HCT116 (cell line): ENCODE measurements around the gene SLC30A4. TPM values are rescaled to one million over a fixed set of nuclear protein-coding genes. Genes with fewer than 3 reads are reported as not detected.

ENCODE experiments used
- ATAC-seq: fragments of 200-7000 bp; cut with Tn5 transposase; 2 replicates; pipeline ENCODE4 v1.9.1; 2020; ENCODE audit warnings: mild to moderate bottlenecking, moderate library complexity
- BruUV-seq: library from RNA; stranded (reverse); fragments of 400-500 nt; replicated peaks from 2 replicates; lab custom pipeline; 2021; lab: Mats Ljungman, UMichigan
- CTCF ChIA-PET: fragments of 300-600 bp; sonication (Branson Sonifier 250); formaldehyde crosslinking; loops from one replicate; lab custom pipeline; 2021; ENCODE audit warnings: antibody characterized with exemption; lab: Charles Lee
- POLR2A ChIA-PET: fragments of 300-600, 350-600 bp; sonication (Branson Sonifier 250); formaldehyde crosslinking; loops from one replicate; lab custom pipeline; 2021; ENCODE audit warnings: antibody characterized with exemption; lab: Charles Lee
- RAD21 ChIA-PET, 2 experiments: fragments of 300-600 bp; sonication (Branson Sonifier 250); formaldehyde crosslinking; loops; one replicate each; lab custom pipeline; 2023; ENCODE audit warnings: low total read pairs in 2 of 2; ENCODE audit not compliant: uncharacterized antibody in 2 of 2, unreplicated experiment in 2 of 2, low non-redundant PET in 1 of 2; lab: Charles Lee
- DNase-seq: peaks from one replicate; pipeline ENCODE4 v3.0.0-alpha.2; 2010; ENCODE audit warnings: low read depth, low spot score
- H2AFZ ChIP-seq: fragments of 200-600 bp; shearing (Covaris generic), sonication (generic); 2 replicates; pipeline ENCODE4 v1.6.1; 2017; ENCODE audit warnings: low read depth, mixed run types, mixed read lengths, antibody characterized with exemption, low read length; ENCODE audit not compliant: poor library complexity, severe bottlenecking
- H3K27ac ChIP-seq: 2 replicates; pipeline ENCODE4 v1.5.1; 2012; ENCODE audit warnings: low read depth, low read length
- H3K27me3 ChIP-seq: fragments of 200-600 bp; sonication (generic); 2 replicates; pipeline ENCODE4 v1.6.1; 2016; ENCODE audit warnings: mixed run types, low read length, mixed read lengths; ENCODE audit not compliant: insufficient read depth
- H3K36me3 ChIP-seq, 2 experiments: fragments of 200-500 bp in 1 of 2; fragments of 200-600 bp in 1 of 2; sonication (Bioruptor generic) in 1 of 2; sonication (generic) in 1 of 2; 2 replicates each; pipeline versions ENCODE4 v1.5.1 to v1.6.1; 2014 to 2016; ENCODE audit warnings: low read length in 2 of 2, inconsistent platforms in 1 of 2, mixed read lengths in 1 of 2, mixed run types in 1 of 2; ENCODE audit not compliant: insufficient read depth in 2 of 2, control insufficient read depth in 1 of 2
- H3K4me1 ChIP-seq, 2 experiments: fragments of 200-600 bp in 1 of 2; sonication (generic) in 1 of 2; 2 replicates each; pipeline versions ENCODE4 v1.5.1 to v1.6.1; 2012 to 2017; ENCODE audit warnings: low read length in 2 of 2, inconsistent platforms in 1 of 2, mild to moderate bottlenecking in 1 of 2, mixed read lengths in 1 of 2, mixed run types in 1 of 2, moderate library complexity in 1 of 2; ENCODE audit not compliant: insufficient read depth in 2 of 2, control insufficient read depth in 1 of 2
- H3K4me2 ChIP-seq: fragments of 200-600 bp; sonication (generic); 2 replicates; pipeline ENCODE4 v1.6.1; 2017; ENCODE audit warnings: mixed run types, low read length, mixed read lengths
- H3K4me3 ChIP-seq, 2 experiments: fragments of 200-600 bp in 1 of 2; sonication (generic) in 1 of 2; replicated peaks in 1 of 2; 2 replicates each; pipeline ENCODE4 v1.5.1; 2011 to 2016; ENCODE audit warnings: low read length in 2 of 2, control low read depth in 1 of 2, low read depth in 1 of 2, mild to moderate bottlenecking in 1 of 2, mixed read lengths in 1 of 2, mixed run types in 1 of 2
- H3K79me2 ChIP-seq: fragments of 200-600 bp; sonication (generic); 2 replicates; pipeline ENCODE4 v1.6.1; 2017; ENCODE audit warnings: mild to moderate bottlenecking, mixed run types, low read length, moderate library complexity, mixed read lengths; ENCODE audit not compliant: insufficient read depth
- H3K9ac ChIP-seq: fragments of 200-600 bp; sonication (generic); 2 replicates; pipeline ENCODE4 v1.6.1; 2016; ENCODE audit warnings: low read length, mixed read lengths
- H3K9me2 ChIP-seq: fragments of 200-600 bp; sonication (generic), shearing (Covaris generic); 2 replicates; pipeline ENCODE4 v1.6.1; 2017; ENCODE audit warnings: mixed run types, mild to moderate bottlenecking, moderate library complexity; ENCODE audit not compliant: insufficient read depth
- H3K9me3 ChIP-seq, 2 experiments: fragments of 200-500 bp in 1 of 2; fragments of 200-600 bp in 1 of 2; sonication (Bioruptor generic) in 1 of 2; sonication (generic) in 1 of 2; 2 replicates each; pipeline ENCODE4 v1.6.1; 2014 to 2017; ENCODE audit warnings: low read length in 2 of 2, mixed read lengths in 2 of 2, inconsistent platforms in 1 of 2, low read depth in 1 of 2, mild to moderate bottlenecking in 1 of 2, mixed run types in 1 of 2, moderate library complexity in 1 of 2; ENCODE audit not compliant: control insufficient read depth in 1 of 2, insufficient read depth in 1 of 2
- H4K20me1 ChIP-seq: fragments of 200-600 bp; sonication (generic), shearing (Covaris generic); 2 replicates; pipeline ENCODE4 v1.6.1; 2017; ENCODE audit warnings: mixed run types, mild to moderate bottlenecking, moderate library complexity; ENCODE audit not compliant: insufficient read depth
- CEBPB ChIP-seq: IDR thresholded peaks from 2 replicates; pipeline ENCODE4 v1.6.1; 2012; ENCODE audit warnings: low read depth
- CTCF ChIP-seq, 3 experiments: fragments of 200-600 bp in 1 of 3; sonication (generic) in 1 of 3; IDR thresholded peaks in 2 of 3; conservative IDR thresholded peaks in 1 of 3; 2 replicates each; pipeline ENCODE4 v1.5.1; 2012 to 2017; ENCODE audit warnings: low read depth in 2 of 3, low read length in 2 of 3, antibody characterized with exemption in 1 of 3, borderline replicate concordance in 1 of 3, control low read depth in 1 of 3, mild to moderate bottlenecking in 1 of 3, mixed read lengths in 1 of 3, mixed run types in 1 of 3, moderate library complexity in 1 of 3; ENCODE audit not compliant: insufficient read depth in 1 of 3
- ELF1 ChIP-seq: IDR thresholded peaks from 2 replicates; pipeline ENCODE4 v1.6.1; 2012; ENCODE audit warnings: low read depth, borderline replicate concordance
- EZH2 ChIP-seq: fragments of 200-600 bp; sonication (generic); IDR thresholded peaks from 2 replicates; pipeline ENCODE4 v1.6.1; 2017; ENCODE audit warnings: antibody characterized with exemption, mixed run types
- FOSL1 ChIP-seq: IDR thresholded peaks from 2 replicates; pipeline ENCODE4 v1.6.1; 2012; ENCODE audit warnings: low read depth
- JUND ChIP-seq: IDR thresholded peaks from 2 replicates; pipeline ENCODE4 v1.6.1; 2012
- POLR2A ChIP-seq: IDR thresholded peaks from 2 replicates; pipeline ENCODE4 v1.7.0; 2011; ENCODE audit warnings: borderline replicate concordance; ENCODE audit not compliant: insufficient read depth, insufficient read length; ENCODE audit errors: extremely low read depth
- SIN3A ChIP-seq: IDR thresholded peaks from 2 replicates; pipeline ENCODE4 v1.6.1; 2012; ENCODE audit warnings: low read depth
- SRF ChIP-seq: IDR thresholded peaks from 2 replicates; pipeline ENCODE4 v1.6.1; 2012; ENCODE audit warnings: low read depth
- ZBTB33 ChIP-seq: IDR thresholded peaks from 2 replicates; pipeline ENCODE4 v1.6.1; 2011; ENCODE audit warnings: mild to moderate bottlenecking, low read length, moderate library complexity; ENCODE audit not compliant: insufficient replicate concordance; ENCODE audit errors: extremely low read depth
- ZFX ChIP-seq: fragments of 450-650 bp; IDR thresholded peaks from 2 replicates; pipeline ENCODE4 v1.6.1; 2017
- ZNF274 ChIP-seq: fragments of 200-500 bp; sonication (Bioruptor generic); IDR thresholded peaks from 2 replicates; pipeline ENCODE4 v1.6.1; 2014; ENCODE audit warnings: mild to moderate bottlenecking, low read depth, low read length, inconsistent platforms
- intact Hi-C: fragments of 100-400 bp; cut with micrococcal nuclease; formaldehyde crosslinking; loops from 2 replicates; pipeline ENCODE4 v1.10.0; 2022
- total RNA-seq: library from RNA; stranded (reverse); gene quantifications from one replicate; pipeline ENCODE4 v1.2.1, GENCODE V29; 2021; ENCODE audit not compliant: unreplicated experiment

Gene SLC30A4
- total RNA-seq, 1 experiment from 2014 or later, result 2.7 TPM

GRCh38 chr15:45523166-45523460 lies 558 bp upstream of the SLC30A4 start:
- BruUV-seq, result no TSS peak
- peak overlapping the region; percentile 94 for H3K4me2 ChIP-seq
- H3K79me2 ChIP-seq, result no peaks in the 10 kb centered on the region
- no peaks in the 10 kb centered on the region for H3K9me2 ChIP-seq
- no peaks in the 10 kb centered on the region for H3K9me3 ChIP-seq
- ATAC-seq (no peak), DNase-seq (no peak)
- H3K27ac ChIP-seq, result peak overlapping the region; percentile 25
- H3K9ac ChIP-seq, result peak overlapping the region; percentile 42
- ChIA-PET POLR2A (no interaction called here), CTCF (no interaction called here), RAD21 (no interaction called here)
- peak overlapping the region; percentile 40 for H2AFZ ChIP-seq
- H3K4me3 ChIP-seq, result peak overlapping the region; percentile 50 to 68
- intact Hi-C loops, result no loop called here
- no peaks in the 10 kb centered on the region for H4K20me1 ChIP-seq
- no peaks in the 10 kb centered on the region for H3K27me3 ChIP-seq
- TF ChIP-seq ZFX, result no peak
- no peak for TF ChIP-seq SIN3A
- no peak for TF ChIP-seq CTCF (IDR thresholded peaks at IDR 0.05 in 2 of 3, conservative IDR thresholded peaks at IDR 0.05 in 1 of 3; ENCODE audit: borderline replicate concordance in 1 of 3, insufficient read depth in 1 of 3, low read depth in 2 of 3, low read length in 2 of 3)
- TF ChIP-seq FOSL1, result no peak
- TF ChIP-seq ELF1, result no peak
- no peak for TF ChIP-seq SRF
- no peak for TF ChIP-seq CEBPB
- TF ChIP-seq JUND, result no peak
- no peak for TF ChIP-seq ZBTB33
- TF ChIP-seq EZH2, result no peak
- TF ChIP-seq POLR2A, result no peak
- no peak for TF ChIP-seq ZNF274
- peaks cover 9 to 18% of the 10 kb centered on the region in 2 experiments for H3K4me1 ChIP-seq
- no peaks in the 10 kb centered on the region for H3K36me3 ChIP-seq
